DND-41 (cell line): ENCODE measurements around the gene CLVS2.

ENCODE experiments used
- ATAC-seq: fragments of 200-7000 bp; cut with Tn5 transposase; 3 replicates; pipeline ENCODE4 v1.9.1; 2021; ENCODE audit warnings: low read depth; ENCODE audit not compliant: insufficient read depth
- DNase-seq: peaks from one replicate; pipeline ENCODE4 v3.0.0-alpha.2; 2020
- H2AFZ ChIP-seq: 2 replicates; pipeline ENCODE4 v1.6.0; 2012; ENCODE audit warnings: low read depth, low read length
- H3K27ac ChIP-seq: 2 replicates; pipeline ENCODE4 v1.5.1; 2012; ENCODE audit warnings: low read length, inconsistent platforms
- H3K27me3 ChIP-seq: fragments of 200-600 bp; sonication (generic); 2 replicates; pipeline ENCODE4 v1.6.0; 2012; ENCODE audit warnings: low read length, mild to moderate bottlenecking, inconsistent platforms; ENCODE audit not compliant: insufficient read depth, poor library complexity
- H3K36me3 ChIP-seq: 2 replicates; pipeline ENCODE4 v1.5.1; 2012; ENCODE audit warnings: low read length, inconsistent platforms; ENCODE audit not compliant: insufficient read depth
- H3K4me1 ChIP-seq: 2 replicates; pipeline ENCODE4 v1.5.1; 2012; ENCODE audit warnings: mild to moderate bottlenecking, low read length; ENCODE audit not compliant: insufficient read depth
- H3K4me2 ChIP-seq: 2 replicates; pipeline ENCODE4 v1.6.0; 2012; ENCODE audit warnings: mild to moderate bottlenecking, moderate library complexity, low read length, inconsistent platforms; ENCODE audit not compliant: insufficient read depth
- H3K4me3 ChIP-seq, 2 experiments: fragments of 200-600 bp in 1 of 2; shearing (Covaris generic) in 1 of 2; 2 replicates each; pipeline ENCODE4 v1.5.1; 2012 to 2016; ENCODE audit warnings: inconsistent platforms in 2 of 2, low read length in 2 of 2, mild to moderate bottlenecking in 2 of 2, low read depth in 1 of 2, moderate library complexity in 1 of 2
- H3K79me2 ChIP-seq: 2 replicates; pipeline ENCODE4 v1.6.0; 2012; ENCODE audit warnings: low read length, inconsistent platforms; ENCODE audit not compliant: insufficient read depth
- H3K9ac ChIP-seq: 2 replicates; pipeline ENCODE4 v1.6.0; 2012; ENCODE audit warnings: low read depth, mild to moderate bottlenecking, inconsistent platforms, low read length, moderate library complexity
- H3K9me3 ChIP-seq: 2 replicates; pipeline ENCODE4 v1.5.1; 2012; ENCODE audit warnings: low read length, moderate library complexity, mild to moderate bottlenecking, inconsistent platforms; ENCODE audit not compliant: insufficient read depth, severe bottlenecking
- H4K20me1 ChIP-seq: 2 replicates; pipeline ENCODE4 v1.6.0; 2012; ENCODE audit warnings: low read length; ENCODE audit not compliant: insufficient read depth
- EZH2 ChIP-seq: IDR thresholded peaks from 3 replicates; pipeline ENCODE4 v1.6.1; 2012; ENCODE audit warnings: borderline replicate concordance, low read depth, mild to moderate bottlenecking, moderate library complexity, low read length, inconsistent platforms; ENCODE audit not compliant: severe bottlenecking
- TF ChIP-seq, protein P1 (sequence below): IDR thresholded peaks from 2 replicates; pipeline ENCODE4 v1.5.1; 2012; ENCODE audit warnings: borderline replicate concordance, low read length, moderate library complexity, mild to moderate bottlenecking; ENCODE audit not compliant: poor library complexity, severe bottlenecking; ENCODE audit errors: extremely low read depth

The CLVS2 gene

DNA sequence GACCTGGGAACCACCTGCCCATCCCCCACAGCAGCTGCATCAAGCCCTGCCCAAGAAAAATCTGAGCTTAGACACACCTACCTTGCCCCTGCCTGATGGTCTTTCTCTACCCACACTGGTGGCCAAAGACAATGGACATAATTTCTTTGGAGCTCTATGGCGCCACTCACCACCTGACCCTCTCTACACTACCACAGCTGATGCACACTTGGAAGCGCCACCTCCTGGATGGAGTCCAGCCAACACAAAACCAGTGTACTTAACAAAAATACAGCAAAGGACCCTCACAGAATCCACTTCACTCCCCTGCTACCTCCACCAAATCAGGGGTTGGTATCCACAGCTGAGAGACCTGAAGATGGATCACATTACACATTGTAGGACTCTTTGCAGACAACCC lies 39.7 kb upstream of the CLVS2 start:
- H3K4me2 ChIP-seq, result no peak overlapping the region
- H3K9me3 ChIP-seq, result peaks cover 32% of the 10 kb centered on the region
- ATAC-seq, result no peak
- TF ChIP-seq, protein P1, sequence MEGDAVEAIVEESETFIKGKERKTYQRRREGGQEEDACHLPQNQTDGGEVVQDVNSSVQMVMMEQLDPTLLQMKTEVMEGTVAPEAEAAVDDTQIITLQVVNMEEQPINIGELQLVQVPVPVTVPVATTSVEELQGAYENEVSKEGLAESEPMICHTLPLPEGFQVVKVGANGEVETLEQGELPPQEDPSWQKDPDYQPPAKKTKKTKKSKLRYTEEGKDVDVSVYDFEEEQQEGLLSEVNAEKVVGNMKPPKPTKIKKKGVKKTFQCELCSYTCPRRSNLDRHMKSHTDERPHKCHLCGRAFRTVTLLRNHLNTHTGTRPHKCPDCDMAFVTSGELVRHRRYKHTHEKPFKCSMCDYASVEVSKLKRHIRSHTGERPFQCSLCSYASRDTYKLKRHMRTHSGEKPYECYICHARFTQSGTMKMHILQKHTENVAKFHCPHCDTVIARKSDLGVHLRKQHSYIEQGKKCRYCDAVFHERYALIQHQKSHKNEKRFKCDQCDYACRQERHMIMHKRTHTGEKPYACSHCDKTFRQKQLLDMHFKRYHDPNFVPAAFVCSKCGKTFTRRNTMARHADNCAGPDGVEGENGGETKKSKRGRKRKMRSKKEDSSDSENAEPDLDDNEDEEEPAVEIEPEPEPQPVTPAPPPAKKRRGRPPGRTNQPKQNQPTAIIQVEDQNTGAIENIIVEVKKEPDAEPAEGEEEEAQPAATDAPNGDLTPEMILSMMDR, result no peak
- no peak for TF ChIP-seq EZH2
- H2AFZ ChIP-seq, result no peak overlapping the region
- no peak overlapping the region for H3K9ac ChIP-seq
- H3K4me3 ChIP-seq, result no peak overlapping the region; a peak in 1 of 4 replicates
- H3K27ac ChIP-seq, result no peak overlapping the region
- no peaks in the 10 kb centered on the region for H3K36me3 ChIP-seq
- H3K79me2 ChIP-seq, result no peaks in the 10 kb centered on the region
- H3K4me1 ChIP-seq, result no peaks in the 10 kb centered on the region
- DNase-seq, result no peak
- H3K27me3 ChIP-seq, result no peaks in the 10 kb centered on the region
- no peaks in the 10 kb centered on the region for H4K20me1 ChIP-seq

DNA sequence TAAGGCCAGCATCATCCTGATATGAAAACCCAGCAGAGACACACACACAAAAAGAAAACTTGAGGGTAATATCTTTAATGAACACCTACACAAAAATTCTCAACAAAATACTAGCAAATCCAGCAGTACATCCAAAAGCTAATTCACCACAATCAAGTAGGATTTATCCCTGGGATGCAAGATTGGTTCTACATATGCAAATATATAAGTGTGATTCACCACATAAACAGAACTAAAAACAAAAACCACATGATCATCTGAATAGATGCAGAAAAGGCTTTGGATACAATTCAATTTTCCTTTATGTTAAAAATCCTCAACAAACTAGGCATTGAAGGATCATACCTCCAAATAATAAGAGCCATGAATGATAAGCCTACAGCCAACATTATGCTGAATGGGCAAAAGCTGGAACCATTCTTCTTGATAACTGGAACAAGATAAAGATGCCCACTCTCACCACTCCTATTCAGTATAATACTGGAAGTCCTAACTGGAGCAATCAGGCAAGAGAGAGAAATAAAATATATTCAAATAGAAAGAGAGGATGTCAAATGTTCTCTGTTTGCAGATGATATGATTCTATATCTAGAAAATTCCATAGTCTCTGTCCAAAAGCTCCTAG lies 33.9 kb upstream of the CLVS2 start:
- ATAC-seq (no peak), DNase-seq (no peak)
- Histone ChIP-seq H3K79me2 (no peaks in the 10 kb centered on the region), H3K27ac (no peak overlapping the region), H3K4me1 (no peaks in the 10 kb centered on the region), H3K27me3 (no peaks in the 10 kb centered on the region), H4K20me1 (no peaks in the 10 kb centered on the region), H2AFZ (no peak overlapping the region), H3K4me2 (no peak overlapping the region), H3K4me3 (no peak overlapping the region), H3K9me3 (peaks cover 12% of the 10 kb centered on the region), H3K36me3 (no peaks in the 10 kb centered on the region), H3K9ac (no peak overlapping the region)
- TF ChIP-seq, protein P1, result no peak
- TF ChIP-seq EZH2, result no peak

DNA sequence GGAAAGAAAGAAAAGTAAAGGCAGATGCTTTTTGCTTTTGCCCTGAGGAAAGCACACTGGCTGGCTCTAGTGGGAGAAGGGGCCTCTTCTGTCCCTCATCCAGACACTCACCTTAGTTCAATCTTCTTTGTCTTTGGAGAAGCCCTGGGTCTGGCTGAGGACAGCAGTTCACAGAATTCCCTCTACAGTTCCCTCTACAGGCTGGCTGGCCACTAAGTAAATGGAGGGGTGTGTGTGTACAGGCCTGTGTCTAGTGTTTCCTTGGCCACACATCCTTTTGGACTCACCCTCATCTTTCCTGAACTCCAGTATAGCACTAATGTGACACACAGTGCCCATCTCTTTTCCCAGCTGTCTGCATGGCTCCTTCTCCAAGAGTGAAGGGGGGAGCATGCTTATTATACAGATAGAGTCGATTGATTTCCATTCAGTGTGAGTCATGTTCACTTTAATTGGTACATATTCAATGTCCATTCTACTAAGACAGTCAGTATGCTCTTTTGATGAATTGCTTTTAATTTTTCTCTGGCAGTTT lies 26.0 kb upstream of the CLVS2 start:
- no peaks in the 10 kb centered on the region for H3K36me3 ChIP-seq
- no peak overlapping the region for H3K4me2 ChIP-seq
- no peak overlapping the region for H3K9ac ChIP-seq
- H3K27me3 ChIP-seq, result no peaks in the 10 kb centered on the region
- H2AFZ ChIP-seq, result 0 out of 2 replicates have a peak overlapping the region, but pooled peaks have one; percentile 34
- TF ChIP-seq, protein P1, result no peak
- no peaks in the 10 kb centered on the region for H4K20me1 ChIP-seq
- DNase-seq (no peak), ATAC-seq (no peak)
- H3K9me3 ChIP-seq, result no peaks in the 10 kb centered on the region
- H3K4me3 ChIP-seq, result no peak overlapping the region
- peaks cover 6% of the 10 kb centered on the region for H3K4me1 ChIP-seq
- no peaks in the 10 kb centered on the region for H3K79me2 ChIP-seq
- no peak overlapping the region for H3K27ac ChIP-seq

DNA sequence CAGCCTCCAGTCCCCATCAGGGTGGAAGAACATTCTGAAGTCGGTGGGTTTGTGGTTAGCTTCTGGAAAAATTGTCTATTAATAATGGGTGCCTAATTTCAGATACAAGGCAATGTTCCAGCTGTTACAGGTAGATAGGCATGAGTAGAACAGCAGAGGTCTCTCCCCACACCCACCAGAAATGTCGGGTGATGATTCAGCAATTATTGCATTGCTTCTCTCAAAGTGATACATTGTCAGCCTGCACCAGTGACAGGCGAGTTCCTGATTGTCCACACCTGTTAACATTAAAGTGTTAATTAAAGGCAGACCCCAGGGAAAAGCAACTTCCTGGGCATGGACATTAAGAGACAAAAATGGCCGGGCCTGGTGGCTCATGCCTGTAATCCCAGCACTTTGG lies 18.9 kb upstream of the CLVS2 start:
- no peak overlapping the region for H3K4me3 ChIP-seq
- H3K4me2 ChIP-seq, result no peak overlapping the region
- H3K27me3 ChIP-seq, result no peaks in the 10 kb centered on the region
- peak overlapping the region; percentile 13; the same call in 1 of the 2 replicates for H2AFZ ChIP-seq
- no peaks in the 10 kb centered on the region for H3K36me3 ChIP-seq
- no peak overlapping the region for H3K9ac ChIP-seq
- ATAC-seq (no peak), DNase-seq (no peak)
- H3K4me1 ChIP-seq, result peaks cover 25% of the 10 kb centered on the region
- H4K20me1 ChIP-seq, result no peaks in the 10 kb centered on the region
- H3K79me2 ChIP-seq, result no peaks in the 10 kb centered on the region
- no peak overlapping the region for H3K27ac ChIP-seq
- no peaks in the 10 kb centered on the region for H3K9me3 ChIP-seq
- TF ChIP-seq EZH2, result no peak
- TF ChIP-seq, protein P1, result no peak
